ENCODE measurements around the gene HOXA6.

The HOXA6 gene

DNA sequence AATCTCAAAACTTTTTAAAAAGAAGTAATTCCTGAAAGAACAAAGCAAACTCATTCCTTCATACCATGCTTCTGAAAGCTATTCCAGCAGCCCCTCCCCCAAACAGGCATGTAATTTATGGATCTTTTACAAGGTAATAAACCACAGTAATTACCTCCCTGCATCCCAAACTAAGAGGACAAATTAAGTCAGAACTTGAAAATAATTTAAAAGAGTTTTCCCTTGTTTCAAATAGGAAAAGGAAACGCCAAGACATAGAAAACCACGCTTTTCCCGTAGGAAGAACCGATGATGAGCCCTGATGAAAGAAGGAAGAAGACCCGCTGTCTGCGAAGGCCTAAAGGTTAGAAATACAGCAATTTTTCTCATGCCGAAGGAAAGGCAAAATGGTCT, 25.9 kb downstream of the HOXA6 start:
- DNase-seq = no peak

DNA sequence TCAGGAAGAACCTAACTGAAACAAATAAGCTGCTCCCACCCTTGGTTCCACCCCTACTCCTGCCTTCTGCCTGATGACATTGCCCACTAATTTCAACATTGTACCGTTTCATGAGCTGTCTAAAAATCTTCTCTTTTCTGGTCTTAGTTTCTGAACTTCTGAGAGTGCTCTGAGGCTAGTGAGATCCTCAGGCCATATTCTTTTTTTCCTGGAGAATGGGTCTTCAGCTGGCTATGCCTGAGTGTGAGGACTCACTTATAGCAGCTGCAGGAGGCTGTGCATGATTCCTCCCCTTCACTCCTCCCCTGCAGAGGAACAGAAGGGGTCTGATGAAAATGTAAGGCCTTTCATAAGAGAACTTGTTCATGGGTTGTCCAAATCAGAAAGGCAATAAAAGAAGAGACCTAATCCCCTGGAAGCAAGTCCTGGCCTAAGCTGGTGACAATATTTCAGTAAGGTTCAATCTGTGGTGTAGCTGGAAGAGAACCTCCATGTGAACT, 28.1 kb downstream of the HOXA6 start:
- no peak for DNase-seq

GRCh38 chr7:27118580-27118979, 29.0 kb downstream of the HOXA6 start:
- no peak for DNase-seq

GRCh38 chr7:27117887-27118491, 29.6 kb downstream of the HOXA6 start:
- DNase-seq = no peak

DNA sequence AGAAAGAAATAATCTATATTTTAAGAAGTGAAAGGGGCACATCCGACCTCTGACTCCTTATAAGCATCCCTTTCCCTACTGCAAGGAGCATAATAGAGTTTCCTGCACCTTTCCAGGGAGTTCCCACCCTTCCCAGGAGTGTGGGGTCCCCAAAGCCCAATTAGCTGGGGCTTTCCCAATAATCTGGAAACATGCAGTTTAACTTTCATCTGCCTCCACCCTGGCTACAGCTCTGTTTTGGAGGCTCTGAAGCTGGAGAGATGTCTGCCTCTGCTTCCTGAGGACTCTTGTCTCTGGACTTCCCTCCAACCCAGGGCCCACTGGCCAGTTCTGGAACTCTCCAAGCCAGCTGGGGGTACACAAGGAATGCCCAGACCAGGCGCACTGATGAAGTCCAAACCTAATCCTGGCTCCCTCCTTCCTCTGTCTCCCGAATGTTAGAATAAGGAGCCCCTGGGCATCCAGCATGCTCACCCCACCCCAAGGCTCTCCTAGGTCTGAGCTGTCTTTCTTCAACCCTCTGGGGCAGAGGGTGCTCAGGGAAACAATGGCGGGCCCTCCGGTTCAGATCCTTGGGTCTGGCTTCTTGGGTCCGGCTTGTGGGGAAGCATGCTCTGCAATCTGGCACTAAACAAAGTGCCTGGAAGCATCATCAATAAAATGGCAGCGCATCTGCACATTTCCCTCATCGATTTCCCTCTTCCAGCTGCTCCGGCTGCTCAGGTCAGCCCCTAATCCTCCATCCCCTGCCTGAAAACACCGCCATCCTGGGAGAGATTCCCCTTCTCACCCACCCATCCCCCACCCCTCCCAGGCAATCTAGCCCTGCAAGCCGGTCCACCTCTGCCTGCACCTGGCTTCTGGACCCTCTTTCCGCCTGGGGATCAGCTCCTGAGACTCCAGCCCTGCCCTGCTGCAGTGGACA, 30.4 kb downstream of the HOXA6 start:
- no peak for DNase-seq

DNA sequence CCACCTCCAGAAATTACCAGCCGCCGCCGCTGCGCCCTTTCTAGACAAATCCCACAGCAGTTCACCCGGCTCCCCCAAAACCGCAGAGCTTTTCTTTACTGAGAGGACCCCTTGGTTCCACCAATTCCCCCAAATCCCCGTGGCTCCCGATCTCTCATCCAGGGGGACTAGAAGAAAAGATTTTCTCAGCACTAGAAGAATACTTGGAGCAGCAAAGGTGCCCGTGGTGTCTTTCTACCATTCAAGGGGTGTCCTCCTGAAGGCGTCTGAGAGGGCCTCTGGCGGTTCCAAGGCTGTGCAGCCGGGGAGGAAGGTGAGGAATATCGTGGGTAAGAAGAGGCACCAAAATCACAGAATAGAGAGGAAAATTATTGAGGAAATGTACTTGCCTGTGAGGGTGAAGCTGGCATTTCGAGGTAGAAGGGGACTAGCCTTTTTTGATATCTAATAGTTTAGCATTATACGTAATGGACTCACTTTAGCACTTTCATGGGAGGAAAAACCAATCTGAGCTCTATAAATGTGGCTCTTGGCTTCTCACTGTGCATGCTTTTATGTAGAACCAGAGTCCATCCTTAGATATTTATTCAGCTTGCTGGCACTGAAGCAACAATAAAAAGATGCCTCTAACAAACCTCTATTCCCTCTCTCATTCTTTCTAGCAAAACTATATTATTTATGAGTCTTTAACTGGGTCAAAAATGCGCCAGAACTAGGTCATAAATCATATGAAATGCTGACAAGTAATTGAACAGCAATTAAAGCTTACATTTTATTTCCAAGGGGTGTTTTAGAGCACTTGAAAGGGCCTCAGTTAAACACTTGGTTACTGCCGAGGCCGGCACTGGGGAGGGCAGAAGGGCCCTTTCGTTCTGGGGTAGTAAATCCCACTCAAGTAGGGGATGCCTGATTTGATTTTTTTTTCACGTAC, 31.3 kb downstream of the HOXA6 start:
- DNase-seq = no peak

- no peak for DNase-seq
Measured at GRCh38 chr7:27115221-27116026, 32.1 kb downstream of the HOXA6 start.

DNA sequence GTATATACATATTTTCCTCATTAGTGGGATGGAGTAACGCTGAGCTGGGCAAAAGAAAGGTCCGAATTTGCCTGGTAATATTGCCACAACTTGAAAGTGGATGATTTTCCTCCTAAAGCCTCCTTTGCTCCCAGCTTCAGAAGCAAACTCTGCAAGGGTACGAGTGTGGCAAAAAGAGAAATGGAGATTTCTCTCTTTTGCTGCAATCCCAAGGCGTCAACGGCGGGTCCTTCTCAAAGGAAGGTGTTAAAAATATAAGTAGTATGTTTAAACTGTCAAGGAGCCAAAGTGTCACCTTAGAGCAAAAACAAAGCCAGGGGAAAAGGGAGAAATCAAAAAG, 32.7 kb downstream of the HOXA6 start:
- no peak for DNase-seq

GRCh38 chr7:27113991-27114769, 33.4 kb downstream of the HOXA6 start:
- DNase-seq = no peak

GRCh38 chr7:27112955-27113949, 34.3 kb downstream of the HOXA6 start:
- DNase-seq = no peak

- no peak for DNase-seq
Measured at GRCh38 chr7:27112361-27112760, 35.2 kb downstream of the HOXA6 start.

DNA sequence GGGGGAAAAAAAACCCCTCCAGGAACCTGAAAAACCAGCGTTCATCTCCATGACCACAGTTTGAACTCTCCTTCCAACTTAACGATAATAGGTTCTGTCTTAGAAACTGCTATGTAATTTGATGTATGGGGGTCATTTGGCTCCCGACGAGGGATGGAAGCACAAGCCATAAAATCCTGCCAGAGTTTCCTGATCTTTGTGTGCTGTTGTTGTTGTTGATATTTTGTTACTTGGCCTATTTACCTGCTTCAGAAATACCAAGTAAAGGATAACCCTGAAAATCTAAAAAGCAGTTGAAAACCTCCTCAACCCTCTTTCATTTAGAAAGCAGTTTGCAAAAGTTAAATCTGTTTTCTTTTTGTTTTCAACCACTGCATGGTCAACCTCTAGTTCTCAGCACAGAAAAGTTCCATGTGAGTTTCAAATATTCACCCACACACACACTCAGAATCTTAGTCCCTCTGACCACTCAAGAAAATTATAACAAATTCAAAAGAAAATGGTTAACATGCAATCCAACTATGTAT, 35.8 kb downstream of the HOXA6 start:
- no peak for DNase-seq

DNA sequence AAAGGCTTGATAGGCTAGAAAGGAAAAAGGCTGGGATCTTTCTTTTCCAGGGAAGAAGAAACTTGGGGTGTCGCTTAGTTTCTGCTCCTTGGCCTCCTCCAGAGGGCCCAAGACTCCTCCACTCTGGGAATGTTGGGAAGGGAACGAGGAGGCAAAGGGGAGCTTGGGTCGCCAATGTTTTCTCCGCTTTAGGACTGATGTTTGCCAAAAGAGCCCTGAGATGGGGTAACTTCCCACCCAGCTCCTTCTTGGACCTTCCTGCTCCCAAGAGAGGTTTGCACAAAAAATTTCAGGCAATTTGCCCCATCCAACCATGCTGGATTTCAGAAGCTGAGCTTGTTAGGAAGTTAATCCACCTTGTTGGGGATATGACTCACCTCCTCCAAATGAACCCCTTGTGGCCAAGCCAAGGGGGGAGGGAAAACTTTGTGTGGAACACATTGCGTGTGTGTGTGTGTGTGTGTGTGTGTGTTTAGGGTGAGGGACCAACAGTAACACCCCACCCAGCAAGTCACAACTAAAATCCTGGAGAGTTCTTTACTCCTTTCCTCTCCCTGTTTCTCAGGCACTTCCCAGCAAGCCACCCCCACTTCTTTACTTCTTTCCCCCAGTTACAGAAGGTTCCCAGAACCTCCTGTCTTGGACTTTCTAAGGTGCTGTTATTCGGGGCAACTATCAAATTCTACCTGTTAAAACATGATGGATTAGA, 36.4 kb downstream of the HOXA6 start:
- DNase-seq = no peak

DNA sequence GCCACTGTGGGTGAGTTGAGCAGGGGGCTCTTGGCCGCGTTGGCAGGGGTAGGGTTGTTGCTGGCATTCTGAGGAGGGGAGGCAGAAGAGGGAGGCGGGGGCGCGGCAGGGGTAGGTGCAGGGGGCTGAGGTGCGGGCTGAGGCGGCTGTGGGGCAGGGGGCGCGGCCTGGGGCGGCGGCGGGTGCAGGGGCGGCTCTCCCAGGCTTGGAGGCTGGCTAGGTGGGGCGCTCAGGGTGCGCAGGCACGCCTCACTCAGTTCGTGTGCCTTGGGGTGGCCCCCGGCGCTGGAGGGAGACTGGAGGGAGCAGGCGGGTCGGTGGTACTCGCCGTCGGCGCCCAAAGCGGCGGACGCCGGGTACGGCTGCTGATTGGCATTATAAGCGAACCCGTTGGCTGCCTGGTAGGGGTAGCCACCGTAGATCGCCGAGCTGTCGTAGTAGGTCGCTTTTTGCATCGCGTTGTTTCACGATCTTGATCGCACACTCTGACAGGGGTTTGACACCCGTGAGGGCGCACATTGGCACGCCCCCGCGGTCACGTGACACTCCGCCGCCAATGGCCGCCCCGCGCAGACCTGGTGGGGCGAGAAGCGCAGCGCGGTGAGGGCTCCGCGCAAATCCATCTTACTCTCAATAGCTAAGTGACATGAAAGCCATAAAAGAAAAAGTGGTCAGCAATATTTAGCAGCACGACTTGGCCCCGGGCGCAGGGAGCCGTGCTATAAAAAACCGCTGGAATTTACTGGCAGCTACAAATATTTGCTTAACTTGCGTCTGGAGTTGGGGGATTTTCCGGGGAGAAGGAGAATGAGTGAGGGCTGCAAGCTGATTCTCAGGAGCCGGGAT, 37.2 kb downstream of the HOXA6 start:
- DNase-seq = no peak

DNA sequence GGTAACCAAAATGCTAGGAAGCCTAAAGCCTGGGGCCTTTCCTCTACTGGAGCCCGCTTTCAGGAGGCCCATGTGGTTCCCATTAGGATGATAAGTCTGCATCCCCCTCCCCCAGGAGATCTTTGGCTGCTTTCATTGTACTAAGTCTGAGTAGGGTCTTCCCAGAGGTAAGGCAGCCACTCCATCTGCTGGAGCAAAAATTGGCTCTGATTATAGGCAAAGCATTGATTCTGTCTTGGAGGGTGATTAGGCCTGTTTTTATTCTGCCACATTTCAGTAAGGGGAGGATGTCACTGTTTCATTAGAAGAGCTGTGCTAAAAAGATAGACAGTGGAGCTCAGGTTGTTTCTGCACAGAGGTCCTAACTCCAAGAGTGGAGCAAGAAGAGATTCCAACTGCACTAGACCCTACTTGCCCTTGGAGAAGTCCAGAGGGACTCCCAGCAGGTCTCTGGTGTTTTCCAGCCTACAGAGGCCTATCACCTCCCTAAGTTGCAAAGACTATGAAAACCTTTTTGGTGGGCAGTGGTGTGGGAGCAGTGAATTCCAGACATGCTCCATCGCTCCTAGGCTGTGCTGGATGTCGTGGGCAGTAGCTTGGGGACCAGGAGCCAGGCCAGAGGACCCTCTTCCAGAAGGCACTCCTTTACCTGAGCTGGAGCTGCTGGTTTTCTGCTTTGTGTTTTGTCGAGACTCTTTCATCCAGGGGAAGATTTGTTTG, 37.9 kb downstream of the HOXA6 start:
- no peak for DNase-seq

DNA sequence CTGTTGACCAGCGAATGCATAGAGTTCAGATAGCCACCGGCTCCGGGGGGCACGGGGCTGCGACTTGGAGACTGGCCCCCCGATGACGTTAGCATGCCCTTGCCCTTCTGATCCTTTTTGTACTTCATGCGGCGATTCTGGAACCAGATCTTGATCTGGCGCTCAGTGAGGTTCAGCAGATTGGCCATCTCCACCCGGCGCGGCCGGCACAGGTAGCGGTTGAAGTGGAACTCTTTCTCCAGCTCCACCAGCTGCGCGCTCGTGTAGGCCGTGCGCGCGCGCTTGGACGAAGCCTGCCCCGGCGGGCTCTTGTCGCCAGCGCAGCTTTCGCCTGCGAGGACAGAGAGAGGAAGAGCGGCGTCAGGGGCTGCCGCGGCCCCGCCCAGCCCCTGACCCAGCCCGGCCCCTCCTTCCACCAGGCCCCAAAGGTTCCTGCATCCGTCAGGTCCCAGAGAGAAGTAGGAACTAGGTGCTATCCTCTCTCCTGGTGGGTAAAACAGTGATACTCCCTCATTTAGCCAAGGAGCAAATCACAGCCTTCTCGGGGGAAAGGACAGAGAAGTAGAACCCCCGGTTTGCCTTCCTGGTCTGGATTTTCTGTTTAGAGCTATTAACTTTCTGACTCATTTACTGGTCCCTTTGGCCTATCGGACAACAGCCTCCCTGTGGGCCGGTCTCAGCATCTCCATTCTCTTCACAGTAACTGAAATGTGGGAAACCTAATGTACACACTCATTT, 39.0 kb downstream of the HOXA6 start:
- DNase-seq = no peak

Measured in activated CD4-positive, alpha-beta T cell treated with anti-CD3 and anti-CD28 coated beads, Interleukin-2, amount 50 U/mL, for 48 hours (primary cell).